Measurements from ENCODE around the gene RASAL1.

The RASAL1 gene

GRCh38 chr12:113096675-113097461 is 38.7 kb downstream of the RASAL1 start:
- no peak overlapping the region for H3K4me2 ChIP-seq (ENCODE audit: low read length)
- peaks cover 16% of the 10 kb centered on the region; the same call in 1 of the 2 replicates for H3F3A ChIP-seq (ENCODE audit: insufficient read depth, low read length)
- peaks cover 77% of the 10 kb centered on the region for H3K36me3 ChIP-seq (ENCODE audit: insufficient read depth, low read length)
- TF ChIP-seq EZH2 (IDR thresholded peaks at IDR 0.05; ENCODE audit: borderline replicate concordance, low read length) (no peak), CTCF (IDR thresholded peaks at IDR 0.05; ENCODE audit: low read length) (no peak)
- H4K20me1 ChIP-seq (ENCODE audit: insufficient read depth, low read length), result no peaks in the 10 kb centered on the region
- H3K9me3 ChIP-seq (ENCODE audit: low read length), result no peaks in the 10 kb centered on the region
- H2AFZ ChIP-seq (ENCODE audit: low read length), result no peak overlapping the region
- H3K79me2 ChIP-seq (ENCODE audit: insufficient read depth, low read length), result no peaks in the 10 kb centered on the region
- H3K9ac ChIP-seq (ENCODE audit: low read length), result peak overlapping the region; percentile 4; the same call in 1 of the 2 replicates
- no peak overlapping the region for H3K4me3 ChIP-seq (ENCODE audit: low read depth, low read length, poor library complexity, severe bottlenecking)
- peak overlapping the region; percentile 87 for H3K27ac ChIP-seq (ENCODE audit: low read depth, low read length, poor library complexity, severe bottlenecking)
- no peaks in the 10 kb centered on the region for H3K9me2 ChIP-seq (ENCODE audit: low read depth, low read length)
- H3K27me3 ChIP-seq (ENCODE audit: insufficient read depth, low read length), result no peaks in the 10 kb centered on the region
- peaks cover 66% of the 10 kb centered on the region for H3K4me1 ChIP-seq (ENCODE audit: insufficient read depth, low read length, severe bottlenecking)

GRCh38 chr12:113095405-113095804 is 40.2 kb downstream of the RASAL1 start:
- no peak for TF ChIP-seq CTCF (IDR thresholded peaks at IDR 0.05; ENCODE audit: low read length)
- TF ChIP-seq EZH2 (IDR thresholded peaks at IDR 0.05; ENCODE audit: borderline replicate concordance, low read length), result no peak
- H2AFZ ChIP-seq (ENCODE audit: low read length), result no peak overlapping the region
- H3K4me2 ChIP-seq (ENCODE audit: low read length), result no peak overlapping the region
- H3K9ac ChIP-seq (ENCODE audit: low read length), result no peak overlapping the region; the same call in 1 of the 2 replicates
- H3F3A ChIP-seq (ENCODE audit: insufficient read depth, low read length), result peaks cover 16% of the 10 kb centered on the region
- H3K9me2 ChIP-seq (ENCODE audit: low read depth, low read length), result no peaks in the 10 kb centered on the region
- no peak overlapping the region for H3K4me3 ChIP-seq (ENCODE audit: low read depth, low read length, poor library complexity, severe bottlenecking)
- no peaks in the 10 kb centered on the region for H3K79me2 ChIP-seq (ENCODE audit: insufficient read depth, low read length)
- H3K4me1 ChIP-seq (ENCODE audit: insufficient read depth, low read length, severe bottlenecking), result peaks cover 69% of the 10 kb centered on the region
- peak overlapping the region; percentile 87 for H3K27ac ChIP-seq (ENCODE audit: low read depth, low read length, poor library complexity, severe bottlenecking)
- no peaks in the 10 kb centered on the region for H3K27me3 ChIP-seq (ENCODE audit: insufficient read depth, low read length)
- no peaks in the 10 kb centered on the region for H3K9me3 ChIP-seq (ENCODE audit: low read length)
- H3K36me3 ChIP-seq (ENCODE audit: insufficient read depth, low read length), result peaks cover 86% of the 10 kb centered on the region
- H4K20me1 ChIP-seq (ENCODE audit: insufficient read depth, low read length), result no peaks in the 10 kb centered on the region

GRCh38 chr12:113094738-113095137 is 40.8 kb downstream of the RASAL1 start:
- H3K4me2 ChIP-seq (ENCODE audit: low read length), result no peak overlapping the region
- H3K79me2 ChIP-seq (ENCODE audit: insufficient read depth, low read length), result no peaks in the 10 kb centered on the region
- no peak overlapping the region for H3K9ac ChIP-seq (ENCODE audit: low read length)
- no peak overlapping the region for H3K4me3 ChIP-seq (ENCODE audit: low read depth, low read length, poor library complexity, severe bottlenecking)
- TF ChIP-seq CTCF (IDR thresholded peaks at IDR 0.05; ENCODE audit: low read length), result no peak
- TF ChIP-seq EZH2 (IDR thresholded peaks at IDR 0.05; ENCODE audit: borderline replicate concordance, low read length), result no peak
- peak overlapping the region; percentile 87 for H3K27ac ChIP-seq (ENCODE audit: low read depth, low read length, poor library complexity, severe bottlenecking)
- no peak overlapping the region for H2AFZ ChIP-seq (ENCODE audit: low read length)
- no peaks in the 10 kb centered on the region for H3K27me3 ChIP-seq (ENCODE audit: insufficient read depth, low read length)
- peaks cover 88% of the 10 kb centered on the region for H3K36me3 ChIP-seq (ENCODE audit: insufficient read depth, low read length)
- H4K20me1 ChIP-seq (ENCODE audit: insufficient read depth, low read length), result no peaks in the 10 kb centered on the region
- no peaks in the 10 kb centered on the region for H3K9me3 ChIP-seq (ENCODE audit: low read length)
- H3K4me1 ChIP-seq (ENCODE audit: insufficient read depth, low read length, severe bottlenecking), result peaks cover 76% of the 10 kb centered on the region
- H3K9me2 ChIP-seq (ENCODE audit: low read depth, low read length), result no peaks in the 10 kb centered on the region
- H3F3A ChIP-seq (ENCODE audit: insufficient read depth, low read length), result peaks cover 18% of the 10 kb centered on the region
